GM21717 (cell line): Measurements from ENCODE around the gene SPNS3.

Experiments
- ATAC-seq: cut with Tn5 transposase; IDR thresholded peaks from one replicate; pipeline ENCODE4 v1.9.1; 2021; ENCODE audit warnings: mild to moderate bottlenecking, moderate library complexity; ENCODE audit not compliant: unreplicated experiment

Gene SPNS3

DNA sequence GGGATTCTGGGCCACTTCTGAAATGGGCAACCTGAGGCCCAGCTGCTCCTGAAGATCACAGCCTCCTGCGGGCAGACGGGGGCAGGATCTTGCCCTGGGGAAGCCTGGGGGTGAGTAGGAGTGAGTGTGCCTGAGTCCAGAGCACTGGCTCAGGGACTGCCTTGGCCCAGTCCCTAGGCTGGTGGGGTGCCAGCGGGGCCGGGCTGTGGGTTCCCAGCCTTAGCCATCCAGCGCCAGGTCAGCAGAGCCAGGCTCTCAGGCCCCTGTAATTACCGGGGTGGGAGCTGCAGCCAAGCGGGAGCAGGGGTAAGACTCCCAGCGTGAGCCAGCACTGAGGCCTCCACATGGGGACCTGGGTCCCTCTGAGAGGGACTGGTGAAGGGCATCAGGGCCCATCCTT, 73.2 kb downstream of the SPNS3 start:
- ATAC-seq, result no peak

DNA sequence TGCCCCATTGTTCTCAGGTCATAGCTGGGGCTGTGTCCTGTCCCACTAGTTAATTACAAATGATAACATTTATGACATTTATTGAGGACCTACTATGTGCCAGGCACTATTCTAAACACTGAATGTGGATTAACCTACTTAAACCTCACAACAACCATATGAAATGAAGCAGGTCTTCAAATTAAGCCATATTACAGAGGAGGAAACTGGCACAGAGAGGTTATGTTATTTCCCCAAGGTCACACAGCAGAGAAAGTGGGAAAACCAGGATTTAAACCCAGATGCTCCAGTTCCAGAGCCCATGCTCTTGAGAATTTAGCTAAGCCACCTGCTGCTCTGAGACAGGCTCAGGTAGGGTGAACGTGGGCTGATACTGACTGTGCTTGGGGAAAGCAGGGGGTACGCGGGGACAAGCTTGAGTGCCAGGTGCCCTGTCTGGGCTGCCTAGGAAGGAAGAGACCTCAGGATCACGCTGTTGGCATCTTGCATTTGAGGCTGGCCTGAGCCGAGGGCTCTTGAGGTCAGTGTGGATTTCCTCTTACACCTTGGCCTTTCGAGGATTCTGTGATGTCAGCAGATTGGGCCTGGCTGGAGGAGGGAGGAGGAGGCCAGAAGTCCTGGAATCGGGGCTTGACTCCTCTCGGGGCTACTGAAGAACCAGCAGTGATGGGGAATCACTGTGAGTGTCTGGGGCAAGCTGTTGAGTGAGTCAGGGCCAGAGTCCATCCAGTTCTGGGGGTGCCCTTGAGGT, 73.8 kb downstream of the SPNS3 start:
- ATAC-seq, result no peak

DNA sequence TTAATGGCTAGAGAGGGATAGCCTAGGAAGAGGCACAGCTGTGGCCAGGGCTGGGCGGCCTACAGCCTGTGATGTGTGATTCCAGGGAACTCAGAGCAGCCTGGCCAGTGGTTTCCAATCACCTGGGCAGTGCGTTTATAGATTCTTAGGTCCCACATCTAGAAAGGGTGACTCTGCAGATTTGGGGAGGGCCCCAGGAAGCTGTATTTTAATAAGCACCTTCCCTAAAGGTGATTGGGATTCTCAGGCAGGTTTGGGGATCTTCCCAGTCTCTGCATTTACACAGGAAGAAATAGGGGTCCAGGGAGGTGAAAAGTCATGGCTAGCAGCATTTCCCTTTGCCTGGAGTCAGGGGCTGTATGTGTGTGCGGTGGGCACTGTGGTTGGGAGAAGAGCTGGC, 74.5 kb downstream of the SPNS3 start:
- ATAC-seq, result no peak

DNA sequence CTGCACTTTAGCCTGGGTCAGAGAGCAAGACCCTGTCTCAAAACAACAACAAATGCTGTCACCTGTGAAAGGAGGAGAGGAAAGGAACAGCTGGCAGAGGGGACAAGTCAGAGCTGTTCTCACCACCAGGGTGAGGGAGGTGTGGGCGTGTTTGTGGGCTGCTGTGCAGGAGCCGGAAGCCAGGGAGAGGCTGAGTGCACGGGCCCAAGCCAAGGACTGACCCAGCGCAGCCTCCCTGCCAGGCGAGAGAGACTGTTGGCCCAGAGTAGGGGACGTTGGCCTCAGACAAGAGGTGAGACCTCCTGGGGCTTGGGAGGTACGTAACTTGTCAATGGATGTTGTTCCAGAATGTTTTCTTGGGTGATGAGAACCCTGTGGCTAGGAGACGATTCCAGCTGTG, 75.7 kb downstream of the SPNS3 start:
- no peak for ATAC-seq

DNA sequence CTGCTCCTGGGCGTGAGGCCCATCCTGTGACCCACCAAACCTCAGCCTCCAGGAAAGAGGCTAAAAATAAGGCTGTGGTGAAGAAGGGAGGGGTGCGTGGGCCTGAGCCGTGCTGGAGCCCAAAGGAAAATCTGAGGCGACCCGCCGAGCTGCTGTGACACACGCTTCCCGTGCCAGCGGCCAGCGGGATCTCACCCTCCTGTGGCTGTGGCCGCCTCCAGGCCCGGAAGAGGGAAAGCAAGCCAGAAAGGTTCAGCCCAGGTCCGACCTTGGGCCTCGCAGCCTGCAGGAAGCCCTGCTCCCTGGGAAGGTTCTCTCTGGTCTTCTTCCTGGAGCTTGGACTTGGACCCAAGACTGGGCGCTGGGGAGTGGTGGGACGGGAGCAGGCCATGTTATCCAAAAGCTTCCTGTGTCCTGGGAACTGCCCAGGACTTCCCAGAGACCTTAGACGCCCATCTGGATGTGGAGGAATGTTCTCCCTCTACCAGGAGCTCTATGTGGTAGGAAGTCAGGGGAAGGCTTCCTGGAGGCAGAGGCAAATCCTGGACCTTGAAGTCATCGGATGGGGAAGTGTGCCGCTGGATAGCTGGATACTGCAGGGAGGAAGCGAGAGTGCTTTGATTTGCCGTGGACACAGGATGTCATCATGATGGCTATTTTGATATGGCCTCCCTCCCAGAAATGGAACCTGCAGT, 76.3 kb downstream of the SPNS3 start:
- ATAC-seq, result no peak

DNA sequence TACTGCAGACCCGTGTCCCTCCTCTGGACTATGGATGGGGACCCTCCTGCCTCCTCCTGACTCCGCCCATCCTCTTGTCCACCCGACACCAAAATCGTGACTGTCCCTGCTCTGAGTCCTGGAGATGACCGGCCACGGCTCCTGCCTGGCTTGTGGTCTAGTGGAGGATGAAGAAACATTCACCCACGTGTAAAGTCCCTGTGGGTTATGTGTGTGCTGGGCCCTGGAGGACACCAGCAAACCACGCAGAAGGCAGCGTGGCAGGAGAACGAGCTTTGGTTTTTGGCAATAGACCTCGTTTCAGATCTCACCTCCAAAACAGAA, 76.8 kb downstream of the SPNS3 start:
- ATAC-seq, result no peak

DNA sequence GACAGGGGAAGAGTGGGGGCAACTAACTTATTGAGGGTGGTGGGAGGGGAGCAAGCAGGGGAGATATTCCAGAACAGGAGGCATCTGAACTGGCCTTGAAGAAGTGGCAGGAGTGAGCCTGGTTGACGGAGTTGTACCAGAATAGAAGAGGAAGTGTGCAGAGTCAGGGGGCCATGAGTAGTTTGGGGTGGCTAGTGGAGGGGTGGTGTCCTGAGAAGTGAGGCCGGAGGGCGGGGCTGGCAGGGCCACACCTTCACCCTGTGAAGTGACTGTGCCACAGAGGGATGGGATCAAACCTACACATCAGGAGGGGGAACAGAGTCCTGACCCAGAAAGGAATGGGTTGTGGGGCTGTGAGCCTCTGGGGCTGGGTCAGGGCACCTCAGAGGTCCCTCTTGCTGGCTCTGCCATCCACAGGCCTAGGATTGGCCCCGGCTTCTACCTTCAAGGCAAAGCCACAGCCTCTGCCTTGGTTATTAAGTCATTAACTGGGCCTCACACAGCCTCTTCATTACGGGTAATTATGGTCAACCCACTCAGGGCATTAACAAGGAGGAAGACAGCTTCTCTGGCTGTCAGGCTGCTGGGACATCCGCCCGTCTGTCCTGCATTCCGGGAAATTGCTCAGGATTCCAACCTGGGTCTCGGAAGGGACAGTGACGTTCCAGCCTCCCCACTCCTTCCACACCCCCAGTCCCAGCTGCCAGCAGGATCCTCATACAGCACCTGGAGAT, 77.6 kb downstream of the SPNS3 start:
- no peak for ATAC-seq

DNA sequence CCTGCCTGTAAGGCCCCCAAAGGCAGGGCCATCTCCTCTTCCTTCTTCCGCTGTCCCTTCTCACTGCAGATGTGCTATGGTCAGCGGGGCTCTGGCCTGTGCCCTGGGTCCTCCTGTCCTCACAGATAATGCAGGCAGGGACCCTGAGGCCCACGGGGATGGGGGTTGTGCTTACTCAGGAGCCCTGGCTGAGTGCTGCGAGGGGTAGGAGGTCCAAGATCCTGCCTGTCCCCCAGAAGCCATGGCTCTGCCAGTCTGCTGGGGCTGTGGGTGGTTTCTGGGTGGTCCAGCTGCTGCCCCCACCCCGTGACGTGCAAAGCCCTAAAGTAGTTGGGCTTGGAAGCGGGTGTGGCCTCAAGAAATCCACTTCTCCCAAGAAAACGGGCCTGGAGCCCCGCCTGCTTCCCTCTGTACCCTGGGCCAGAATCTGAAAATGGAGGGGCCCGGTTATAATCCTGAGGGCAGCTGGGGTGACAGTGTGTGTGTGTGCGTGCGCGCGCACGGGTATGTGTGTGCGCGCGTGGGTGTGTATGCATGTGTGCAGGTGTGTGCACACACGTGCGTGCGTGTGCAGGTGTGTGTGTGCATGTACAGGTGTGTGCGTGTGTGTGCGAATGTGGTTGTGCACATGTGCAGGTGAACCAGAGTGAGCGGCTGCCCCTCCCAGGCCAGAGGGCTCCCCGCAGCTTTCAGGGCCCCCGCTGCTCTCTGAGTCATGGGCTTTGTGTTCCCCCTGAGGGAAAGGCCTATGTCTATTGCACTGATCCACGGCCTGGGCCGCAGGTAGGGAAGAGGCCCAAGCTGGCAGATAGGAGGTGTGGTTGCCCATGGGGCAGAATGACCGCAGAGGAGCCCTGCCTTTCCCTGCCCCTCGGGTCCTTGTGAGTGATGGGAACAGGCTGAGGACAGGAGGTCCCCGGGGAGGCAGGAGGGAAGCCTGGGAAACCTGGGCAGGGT, 78.7 kb downstream of the SPNS3 start:
- ATAC-seq, result no peak

DNA sequence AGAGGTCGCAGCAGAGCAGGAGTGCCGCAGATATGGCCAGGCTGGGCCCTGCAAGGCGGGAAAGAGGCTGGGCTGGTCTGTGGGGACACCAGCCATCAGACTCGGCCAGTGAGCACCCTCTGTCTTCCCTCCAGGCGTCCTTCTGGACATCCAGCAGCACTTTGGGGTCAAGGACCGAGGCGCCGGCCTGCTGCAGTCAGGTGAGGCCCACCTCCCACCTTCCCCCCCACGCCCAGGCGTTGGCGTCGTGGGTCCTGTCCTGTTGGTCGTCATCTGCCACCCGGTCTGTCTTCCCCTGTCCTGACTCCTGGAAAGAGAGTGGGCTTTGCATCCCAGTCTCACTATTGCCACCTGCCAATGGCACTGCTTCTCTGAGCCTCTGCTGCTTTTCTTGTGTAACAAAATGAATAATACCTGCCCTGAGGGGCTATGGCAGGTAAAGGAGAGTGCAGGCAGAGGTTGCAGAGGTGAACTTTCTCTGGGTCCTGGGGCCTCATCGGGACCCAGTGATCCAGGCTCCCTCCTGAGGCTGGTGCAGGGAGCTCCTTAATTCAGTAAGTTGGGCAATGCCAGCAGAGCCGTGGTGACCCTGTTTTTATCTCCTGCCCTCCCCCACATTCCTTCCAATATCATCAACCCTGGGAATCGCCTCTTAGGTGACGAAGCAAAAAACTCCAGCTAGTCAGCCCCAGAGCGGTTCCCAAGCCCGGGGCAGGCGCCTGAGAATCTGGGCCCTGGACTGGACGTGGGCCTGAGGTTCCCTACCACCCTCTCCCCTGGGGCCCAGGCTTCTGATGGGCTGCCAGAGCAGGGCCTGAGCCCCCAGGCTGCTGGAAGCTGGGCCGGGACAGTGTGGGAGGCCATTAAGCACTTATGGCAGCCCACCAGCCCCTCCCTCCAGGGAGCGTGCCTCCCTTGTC, 79.6 kb downstream of the SPNS3 start:
- no peak for ATAC-seq

DNA sequence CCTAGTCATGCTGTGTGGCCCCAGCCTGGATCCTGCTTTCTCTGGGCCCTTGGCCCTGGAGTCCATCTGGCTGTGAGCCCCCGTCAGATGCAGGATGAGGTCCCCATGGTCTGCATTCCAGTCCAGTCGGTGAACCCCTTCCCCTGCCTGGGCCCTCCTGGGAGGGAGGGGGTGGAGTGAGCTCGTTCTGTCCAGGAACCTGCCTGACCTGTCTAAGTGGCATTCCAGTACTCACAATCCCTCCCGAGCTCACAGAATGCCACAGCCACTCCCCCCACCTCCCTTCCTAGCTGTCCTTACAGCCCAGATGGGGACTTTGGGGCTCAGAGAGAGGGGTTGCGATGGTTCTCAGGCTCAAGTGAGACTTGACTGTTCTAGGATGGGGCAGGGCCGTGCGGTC, 80.5 kb downstream of the SPNS3 start:
- ATAC-seq, result no peak

DNA sequence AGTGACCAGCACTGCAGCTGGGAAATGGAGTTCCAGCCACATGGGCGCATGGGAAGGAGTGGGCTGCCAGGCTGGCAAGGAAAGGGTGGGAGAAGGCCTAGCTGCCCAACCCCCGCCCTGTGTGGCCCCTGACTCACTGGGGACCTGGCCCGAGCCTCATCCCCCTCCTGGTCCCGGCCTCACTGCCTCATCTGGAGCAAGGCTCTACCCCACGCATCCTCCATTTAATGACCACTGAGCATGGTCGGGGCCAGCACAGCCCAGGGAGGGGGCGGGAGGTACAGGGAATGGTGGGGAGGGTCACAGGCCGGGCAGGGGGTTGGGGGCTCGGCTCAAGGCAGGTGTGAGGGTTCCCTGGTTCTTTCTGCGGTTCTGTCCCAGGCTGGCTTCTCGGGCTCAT, 81.0 kb downstream of the SPNS3 start:
- no peak for ATAC-seq

DNA sequence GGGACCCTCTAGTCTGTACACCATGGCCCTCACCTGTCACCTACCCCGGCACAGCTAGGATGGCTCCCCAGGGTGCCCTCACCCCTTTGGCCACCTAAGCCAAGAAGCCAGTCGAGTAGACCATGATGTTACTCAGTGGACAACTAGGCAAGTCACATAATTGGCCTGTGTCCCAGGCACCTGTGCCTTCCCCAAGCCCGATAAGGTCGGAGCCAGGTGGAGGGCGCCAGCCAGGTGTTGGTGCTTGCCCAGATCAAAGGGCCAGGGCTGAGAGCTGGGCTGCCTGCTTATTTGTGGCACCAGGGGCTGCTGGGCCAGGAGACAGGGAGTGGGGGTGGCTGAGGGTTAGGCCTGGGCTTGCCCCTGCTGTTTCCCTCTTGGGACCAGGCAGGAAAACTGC, 81.8 kb downstream of the SPNS3 start:
- no peak for ATAC-seq

DNA sequence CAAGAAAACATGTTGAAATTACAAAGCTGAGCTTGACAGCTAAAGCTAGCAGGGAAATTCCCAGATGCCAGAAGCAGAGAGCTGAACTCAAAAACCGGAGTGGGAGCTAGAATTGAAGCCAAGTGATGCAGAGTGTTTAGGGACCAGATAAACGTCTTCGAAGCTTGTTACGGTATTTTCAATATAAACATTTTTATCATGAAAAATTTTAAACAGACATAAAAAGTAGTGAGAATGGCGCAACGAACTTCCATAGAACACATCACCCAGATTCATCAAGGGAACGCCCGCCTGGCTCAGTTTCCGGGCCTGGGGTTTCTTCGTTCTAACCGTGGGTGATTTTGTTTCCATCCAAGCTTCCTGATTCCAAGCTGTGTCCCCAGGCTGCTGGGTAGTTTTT, 83.0 kb downstream of the SPNS3 start:
- ATAC-seq, result no peak

DNA sequence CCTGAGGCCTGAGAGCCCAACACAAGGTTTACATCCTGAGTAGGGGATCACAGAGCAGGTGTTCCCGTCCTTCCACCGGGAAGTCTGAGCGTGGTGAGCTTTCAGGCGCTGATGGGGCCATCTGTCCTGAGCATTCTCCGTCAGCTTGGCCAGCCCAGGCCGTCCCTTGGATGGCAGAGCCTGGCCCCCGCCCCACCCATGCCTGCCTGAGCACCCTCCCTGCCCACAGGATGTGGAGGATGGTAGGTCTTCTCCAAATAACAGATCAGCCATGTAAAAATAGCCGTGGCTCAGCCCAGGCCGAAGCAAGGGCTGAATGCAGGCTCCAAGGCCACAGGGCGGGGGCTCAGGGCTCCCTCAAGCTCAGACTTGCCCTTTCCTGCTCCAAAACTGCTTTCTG, 85.2 kb downstream of the SPNS3 start:
- no peak for ATAC-seq

DNA sequence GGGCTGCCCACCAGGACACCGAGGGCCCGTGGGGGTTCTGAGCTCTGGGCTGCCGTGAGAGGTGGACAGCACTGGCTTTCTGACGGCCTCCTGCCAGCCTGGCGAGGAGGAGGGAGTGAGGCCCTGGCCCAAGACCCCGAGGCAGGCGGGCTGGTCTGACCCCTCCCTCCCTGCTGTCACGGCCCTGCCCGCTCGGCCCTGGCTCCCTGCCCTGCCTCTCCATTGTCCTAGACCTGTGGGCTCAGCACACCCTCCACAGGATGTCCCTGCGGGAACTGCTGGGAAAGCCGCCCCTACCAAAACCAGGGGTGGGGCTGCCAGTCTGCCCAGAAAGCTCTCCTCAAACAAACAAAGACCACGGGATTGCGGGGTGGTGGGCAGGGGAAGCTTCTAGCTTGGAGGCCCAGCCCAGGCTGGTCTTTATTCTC, 85.6 kb downstream of the SPNS3 start:
- ATAC-seq, result no peak

DNA sequence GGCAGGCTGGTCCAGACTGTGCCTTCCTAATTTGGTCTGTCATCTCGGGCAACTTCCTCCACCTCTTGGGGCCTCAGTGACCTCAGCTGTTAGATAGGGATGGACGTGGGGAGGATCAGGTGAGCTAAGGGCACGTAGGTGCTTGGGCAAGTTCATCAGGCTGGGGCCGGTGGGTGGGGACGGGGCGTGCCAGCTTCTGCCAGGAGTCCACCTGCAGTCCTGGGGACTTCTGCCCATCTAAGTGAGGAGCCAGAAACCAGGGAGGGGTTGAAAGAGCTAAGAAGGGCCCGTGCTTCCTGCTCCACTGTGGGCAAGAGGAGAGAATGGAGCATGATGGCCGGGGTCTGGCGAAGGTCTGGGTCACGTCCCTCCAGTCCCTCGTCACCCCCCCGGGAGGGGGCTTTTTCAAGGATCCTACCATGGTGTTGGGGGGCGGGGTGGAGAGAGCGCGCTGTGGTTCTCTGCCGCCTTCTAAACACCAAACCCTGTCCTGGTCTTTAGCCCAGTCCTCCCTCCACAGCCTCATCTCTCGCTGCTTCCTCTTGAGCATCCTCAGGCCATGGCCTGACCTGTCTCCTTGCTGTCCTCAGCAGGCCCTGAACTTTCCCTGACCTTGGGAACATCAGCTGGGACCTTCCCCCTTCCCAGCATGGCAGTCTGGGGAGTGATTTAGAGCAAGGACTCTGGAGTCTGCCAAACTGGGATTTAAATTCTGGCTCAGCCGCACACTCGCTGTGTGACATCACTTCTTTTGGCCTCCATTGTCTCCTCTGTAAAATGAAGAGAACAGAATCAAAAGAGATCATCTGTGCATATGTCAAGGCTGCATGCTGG, 86.5 kb downstream of the SPNS3 start:
- ATAC-seq, result no peak

DNA sequence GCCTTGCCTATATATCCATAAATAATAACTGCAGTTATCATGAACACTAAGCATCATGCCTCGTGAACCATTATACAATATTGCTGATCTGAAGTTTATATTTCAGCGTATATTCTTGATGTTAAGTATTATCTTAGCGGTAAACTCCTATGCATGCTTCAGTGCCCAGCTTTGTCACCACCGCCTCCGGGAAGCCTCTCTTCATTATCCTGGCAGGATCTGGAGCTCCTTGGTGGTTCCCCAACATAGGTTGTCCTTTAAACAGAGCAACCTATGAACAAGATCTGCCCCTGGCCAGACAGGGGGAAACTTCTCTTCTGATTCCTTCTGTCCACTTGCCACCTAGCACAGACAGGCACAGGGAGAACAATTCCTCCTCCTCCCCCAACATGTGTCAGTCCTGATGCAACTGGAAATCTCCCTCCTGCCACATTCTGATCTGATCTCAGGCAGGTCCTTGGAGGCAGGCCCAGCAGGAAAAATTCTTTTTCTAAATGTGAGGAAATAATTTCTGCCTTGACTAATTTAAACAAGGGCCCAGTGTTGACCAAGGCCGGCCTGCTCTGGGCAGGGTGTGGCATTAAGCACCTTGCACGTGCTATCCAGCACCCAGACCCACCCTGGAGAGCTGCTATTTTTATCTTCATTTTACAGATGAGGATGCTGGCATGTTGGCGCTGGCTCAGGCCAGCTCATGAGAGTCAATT, 87.3 kb downstream of the SPNS3 start:
- ATAC-seq, result no peak

DNA sequence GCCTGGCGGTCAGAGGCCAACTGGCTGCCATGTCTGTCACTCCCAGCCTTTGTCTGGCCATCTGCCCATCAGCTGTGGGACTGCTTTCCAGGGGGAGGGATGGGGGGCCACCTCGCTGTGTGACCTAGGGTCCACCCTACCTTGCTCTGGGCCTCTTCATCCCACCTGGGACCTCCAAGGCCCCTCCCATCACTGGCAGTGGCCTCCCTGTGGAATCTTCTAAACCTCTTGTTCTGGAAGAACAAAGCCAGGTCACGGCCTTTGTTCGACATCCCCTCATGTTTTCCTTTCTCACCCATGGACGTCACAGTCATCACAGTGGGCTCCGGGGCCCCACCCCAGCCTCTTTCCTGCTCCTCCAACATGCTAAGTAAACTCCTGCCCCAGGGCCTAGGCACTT, 88.9 kb downstream of the SPNS3 start:
- ATAC-seq, result no peak
